Stimulated activated naive CD8-positive, alpha-beta T cell treated with anti-CD3 and anti-CD28 coated beads, Interleukin-15, amount 100 ng/mL, for 72 hours (primary cell): ENCODE data around the gene STT3A.

ENCODE experiments used
- ATAC-seq: fragments of 150-1000 bp; cut with Tn5 transposase; 2 replicates; pipeline ENCODE4 v1.10.0; 2021; ENCODE audit warnings: mild to moderate bottlenecking, moderate library complexity
- DNase-seq, 2 donors: peaks; one replicate each; pipeline ENCODE4 v3.0.0; 2021 to 2022
- H3K27ac Mint-ChIP-seq, 2 donors: one replicate each; pipeline ENCODE4 v1.8.0; 2022; ENCODE audit warnings: mild to moderate bottlenecking in 2 of 2, mixed read lengths in 2 of 2, moderate library complexity in 2 of 2
- H3K27me3 Mint-ChIP-seq: one replicate; pipeline ENCODE4 v1.8.0; 2022; ENCODE audit warnings: mixed read lengths
- H3K4me1 Mint-ChIP-seq: one replicate; pipeline ENCODE4 v1.8.0; 2022; ENCODE audit warnings: mild to moderate bottlenecking, mixed read lengths
- H3K4me3 Mint-ChIP-seq, 2 donors: one replicate each; pipeline ENCODE4 v1.8.0; 2022; ENCODE audit warnings: mild to moderate bottlenecking in 2 of 2, mixed read lengths in 2 of 2, moderate library complexity in 1 of 2
- H3K9me3 Mint-ChIP-seq, 2 donors: one replicate each; pipeline ENCODE4 v1.8.0; 2022; ENCODE audit warnings: mixed read lengths in 2 of 2

The STT3A gene

DNA sequence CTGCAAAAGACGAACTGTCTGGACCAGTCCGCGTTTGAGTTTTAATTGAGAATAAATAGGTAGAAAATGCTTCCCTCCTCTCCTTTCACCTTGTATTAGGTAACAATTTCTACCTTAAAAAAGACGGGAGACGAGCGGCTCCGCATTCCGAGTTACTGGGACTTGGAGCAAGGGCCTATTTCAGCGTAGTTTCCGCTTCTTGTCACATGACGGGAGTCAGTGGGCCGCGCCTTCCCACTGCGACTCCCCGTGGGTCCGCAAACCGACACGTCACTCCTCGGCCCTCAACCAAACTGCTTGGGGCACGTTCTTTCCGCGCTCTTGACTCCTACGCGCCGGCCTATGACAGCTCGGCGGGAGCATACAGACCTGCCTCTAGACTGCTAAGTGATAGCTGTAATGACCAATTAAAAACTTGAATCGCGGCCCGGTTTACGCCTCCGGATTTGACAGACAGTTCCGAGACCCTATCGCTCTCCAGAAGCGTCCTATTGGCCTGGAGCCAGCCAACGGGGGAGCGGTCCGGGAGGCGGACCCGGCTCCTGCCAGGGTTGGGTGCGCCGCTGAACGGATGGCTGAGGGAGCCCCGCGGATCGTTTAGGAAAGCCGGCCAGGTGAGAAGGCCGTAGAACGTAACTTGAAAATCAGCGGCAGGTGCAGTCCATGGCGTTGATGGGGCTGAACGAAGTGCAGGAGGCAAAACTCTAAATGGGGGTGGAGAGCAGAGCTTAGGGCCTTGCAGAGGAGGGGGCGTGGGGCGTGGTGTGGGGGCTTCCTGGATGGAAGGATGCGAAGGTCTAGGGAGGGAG is at the start of gene STT3A:
STT3A (plus strand) TSS at position 548 of the 809 bp plus-strand sequence. CDS start 3,064 bp downstream, outside the sequence.
- no peaks in the 10 kb centered on the region for H3K27me3 Mint-ChIP-seq
- DNase-seq, result peak; percentile 98 to 99
- peak within 1 kb of the TSS; percentile 98 to 99 for H3K27ac Mint-ChIP-seq
- peak; percentile 98 for ATAC-seq
- no peaks in the 10 kb centered on the region for H3K9me3 Mint-ChIP-seq
- H3K4me1 Mint-ChIP-seq, result peaks cover 51% of the 10 kb centered on the region
- H3K4me3 Mint-ChIP-seq, result peak within 1 kb of the TSS; percentile 95

DNA sequence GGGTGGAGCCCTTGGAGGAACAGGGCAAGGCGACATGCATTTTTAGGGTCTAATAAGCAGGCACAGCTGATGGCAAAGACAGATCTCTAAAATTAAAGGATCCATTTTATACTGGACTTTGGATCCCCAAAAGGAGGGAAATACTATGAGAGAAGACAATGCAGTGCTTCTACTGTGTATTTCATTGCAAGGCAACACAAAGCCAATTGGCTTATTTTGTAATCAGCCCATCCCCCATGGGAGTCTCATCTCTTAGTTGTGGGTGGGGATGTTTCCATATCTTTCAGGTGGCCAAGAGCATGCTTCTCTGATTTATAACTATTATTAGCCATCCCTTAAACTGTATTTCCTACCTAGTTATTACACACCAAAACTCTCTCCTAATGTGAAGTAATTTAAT is 41.9 kb upstream of the STT3A start:
- no peaks in the 10 kb centered on the region for H3K4me1 Mint-ChIP-seq
- H3K27me3 Mint-ChIP-seq, result no peaks in the 10 kb centered on the region
- no peak overlapping the region for H3K27ac Mint-ChIP-seq
- H3K9me3 Mint-ChIP-seq, result peaks cover 34 to 51% of the 10 kb centered on the region in 2 donors
- H3K4me3 Mint-ChIP-seq, result no peak overlapping the region
- no peak for DNase-seq
- ATAC-seq, result no peak

DNA sequence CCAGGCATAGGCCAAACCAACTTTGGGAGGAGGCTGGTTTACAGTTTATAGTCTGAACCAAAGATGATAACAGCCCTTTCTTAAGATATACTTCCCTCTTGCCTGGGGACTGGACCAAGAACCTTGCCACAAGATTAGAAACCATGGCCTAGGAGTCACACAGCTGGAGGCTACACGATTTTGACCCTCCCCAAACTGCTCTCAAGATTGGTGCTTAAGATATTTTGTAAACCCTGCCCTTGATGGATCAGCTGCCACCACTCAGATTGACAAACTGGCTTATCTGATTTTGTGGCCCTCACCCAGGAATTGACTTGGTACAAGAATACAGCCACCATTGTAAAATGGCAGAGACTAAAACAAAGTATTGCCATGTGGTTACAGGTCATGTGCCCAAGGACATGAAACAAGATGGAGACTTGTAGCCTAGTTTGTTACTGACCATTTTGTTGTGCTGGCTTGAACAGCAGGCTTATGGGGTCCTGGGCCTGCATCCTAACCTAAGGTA is 40.8 kb upstream of the STT3A start:
- DNase-seq (no peak), ATAC-seq (no peak)
- H3K4me1 Mint-ChIP-seq, result no peaks in the 10 kb centered on the region
- no peak overlapping the region for H3K27ac Mint-ChIP-seq
- no peak overlapping the region for H3K4me3 Mint-ChIP-seq
- peaks cover 34 to 58% of the 10 kb centered on the region in 2 donors for H3K9me3 Mint-ChIP-seq
- no peaks in the 10 kb centered on the region for H3K27me3 Mint-ChIP-seq

DNA sequence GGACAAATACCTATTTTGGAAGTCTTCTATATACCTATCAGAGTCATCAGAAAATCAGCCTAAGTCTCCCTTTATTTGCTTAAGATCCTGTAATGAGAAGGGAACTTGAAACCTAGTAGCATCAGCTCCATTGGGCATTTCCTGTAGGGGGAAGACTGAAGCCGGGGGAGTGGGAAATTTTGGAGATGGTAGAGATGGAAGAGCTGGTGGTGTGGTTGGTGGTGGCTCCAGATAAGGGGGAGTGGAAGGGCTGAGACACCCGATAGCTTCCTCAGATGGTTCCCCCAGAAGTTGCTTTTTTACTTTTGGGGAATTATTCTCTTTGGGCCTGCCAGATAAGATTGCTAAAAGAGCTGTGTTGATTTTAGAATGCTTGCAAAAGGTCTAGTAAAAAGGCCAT is 39.7 kb upstream of the STT3A start:
- no peak for DNase-seq
- Mint-ChIP-seq H3K4me3 (no peak overlapping the region), H3K4me1 (no peaks in the 10 kb centered on the region), H3K9me3 (peaks cover 34 to 58% of the 10 kb centered on the region in 2 donors), H3K27ac (no peak overlapping the region), H3K27me3 (no peaks in the 10 kb centered on the region)
- no peak for ATAC-seq

GRCh38 chr11:125553357-125553756 is 39.3 kb upstream of the STT3A start:
- Mint-ChIP-seq H3K9me3 (peaks cover 34 to 58% of the 10 kb centered on the region in 2 donors), H3K27ac (no peak overlapping the region), H3K4me1 (no peaks in the 10 kb centered on the region), H3K4me3 (no peak overlapping the region), H3K27me3 (no peaks in the 10 kb centered on the region)
- no peak for DNase-seq
- ATAC-seq, result no peak

DNA sequence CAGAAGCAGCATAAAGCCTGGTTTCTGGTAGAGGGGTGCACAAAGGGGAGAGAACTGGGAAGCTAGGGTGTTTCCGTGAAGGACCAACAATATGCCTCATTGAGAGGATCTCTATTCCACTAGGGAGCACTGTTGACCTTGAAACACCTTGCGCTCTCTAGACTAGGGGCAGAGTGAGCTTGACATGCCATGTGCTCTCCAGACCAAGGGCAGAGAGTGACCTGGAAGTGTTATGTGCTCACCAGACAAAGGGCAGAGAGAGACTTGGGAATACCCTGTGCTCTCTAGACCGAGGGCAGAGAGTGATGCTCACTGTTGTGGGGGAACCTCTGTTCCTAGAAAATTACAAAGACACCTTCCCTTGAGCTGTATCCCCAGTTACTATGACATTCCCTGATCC is 38.6 kb upstream of the STT3A start:
- Mint-ChIP-seq H3K4me3 (no peak overlapping the region), H3K27ac (no peak overlapping the region), H3K9me3 (peaks cover 34 to 58% of the 10 kb centered on the region in 2 donors), H3K4me1 (no peaks in the 10 kb centered on the region), H3K27me3 (no peaks in the 10 kb centered on the region)
- ATAC-seq (no peak), DNase-seq (no peak)

DNA sequence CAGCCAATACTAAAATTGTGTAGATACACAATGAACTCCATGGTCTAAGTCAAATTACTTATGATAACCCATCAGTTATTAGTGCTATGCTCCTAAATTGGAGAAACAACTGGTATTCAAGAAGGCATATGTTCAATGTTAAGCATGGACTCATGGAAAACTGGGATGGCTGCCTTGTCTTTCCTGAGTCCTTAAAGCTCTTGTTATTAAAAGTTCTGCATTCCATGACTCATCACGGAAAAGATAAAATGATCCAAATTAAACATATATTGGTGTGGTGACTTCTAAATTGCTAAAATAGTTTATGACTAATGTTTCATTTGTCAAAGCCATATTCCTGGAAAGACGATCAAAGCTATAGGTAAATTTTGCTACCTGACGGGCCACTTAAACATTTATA is 32.8 kb upstream of the STT3A start:
- Mint-ChIP-seq H3K27ac (no peak overlapping the region), H3K4me3 (no peak overlapping the region), H3K4me1 (no peaks in the 10 kb centered on the region), H3K9me3 (peaks cover 0 to 16% of the 10 kb centered on the region in 2 donors), H3K27me3 (no peaks in the 10 kb centered on the region)
- DNase-seq (no peak), ATAC-seq (no peak)

- Mint-ChIP-seq H3K27me3 (no peaks in the 10 kb centered on the region), H3K9me3 (no peaks in the 10 kb centered on the region), H3K4me1 (peaks cover 6% of the 10 kb centered on the region), H3K27ac (no peak overlapping the region), H3K4me3 (no peak overlapping the region)
- ATAC-seq (no peak), DNase-seq (no peak)
Observed at GRCh38 chr11:125561924-125562323, 30.7 kb upstream of the STT3A start.

- Mint-ChIP-seq H3K4me3 (no peak overlapping the region), H3K27ac (no peak overlapping the region), H3K4me1 (peaks cover 6% of the 10 kb centered on the region), H3K27me3 (no peaks in the 10 kb centered on the region), H3K9me3 (no peaks in the 10 kb centered on the region)
- ATAC-seq (no peak), DNase-seq (no peak)
Observed at GRCh38 chr11:125562430-125562829, 30.2 kb upstream of the STT3A start.

- Mint-ChIP-seq H3K4me1 (peaks cover 6% of the 10 kb centered on the region), H3K27ac (no peak overlapping the region), H3K27me3 (no peaks in the 10 kb centered on the region), H3K9me3 (no peaks in the 10 kb centered on the region), H3K4me3 (no peak overlapping the region)
- ATAC-seq (no peak), DNase-seq (no peak)
Observed at GRCh38 chr11:125564357-125564756, 28.3 kb upstream of the STT3A start.

- H3K4me1 Mint-ChIP-seq, result peaks cover 19% of the 10 kb centered on the region
- H3K27me3 Mint-ChIP-seq, result no peaks in the 10 kb centered on the region
- H3K4me3 Mint-ChIP-seq, result no peak overlapping the region
- no peak overlapping the region for H3K27ac Mint-ChIP-seq
- DNase-seq, result no peak
- no peaks in the 10 kb centered on the region for H3K9me3 Mint-ChIP-seq
- ATAC-seq, result no peak
Observed at GRCh38 chr11:125566235-125566634, 26.4 kb upstream of the STT3A start.

- no peaks in the 10 kb centered on the region for H3K27me3 Mint-ChIP-seq
- no peaks in the 10 kb centered on the region for H3K9me3 Mint-ChIP-seq
- H3K27ac Mint-ChIP-seq, result peak within 1 kb of the TSS; percentile 95 to 97
- ATAC-seq, result peak; percentile 95
- H3K4me1 Mint-ChIP-seq, result peaks cover 27% of the 10 kb centered on the region
- peak within 1 kb of the TSS; percentile 95 to 96 for H3K4me3 Mint-ChIP-seq
- DNase-seq, result peak; percentile 88 to 91
Observed at GRCh38 chr11:125568970-125569914, 23.4 kb upstream of the STT3A start, which contains the start of gene EI24. Gene EI24, plus strand, starts transcription at chr11:125569477. Its CDS starts 3,051 bp downstream, at chr11:125572528.

DNA sequence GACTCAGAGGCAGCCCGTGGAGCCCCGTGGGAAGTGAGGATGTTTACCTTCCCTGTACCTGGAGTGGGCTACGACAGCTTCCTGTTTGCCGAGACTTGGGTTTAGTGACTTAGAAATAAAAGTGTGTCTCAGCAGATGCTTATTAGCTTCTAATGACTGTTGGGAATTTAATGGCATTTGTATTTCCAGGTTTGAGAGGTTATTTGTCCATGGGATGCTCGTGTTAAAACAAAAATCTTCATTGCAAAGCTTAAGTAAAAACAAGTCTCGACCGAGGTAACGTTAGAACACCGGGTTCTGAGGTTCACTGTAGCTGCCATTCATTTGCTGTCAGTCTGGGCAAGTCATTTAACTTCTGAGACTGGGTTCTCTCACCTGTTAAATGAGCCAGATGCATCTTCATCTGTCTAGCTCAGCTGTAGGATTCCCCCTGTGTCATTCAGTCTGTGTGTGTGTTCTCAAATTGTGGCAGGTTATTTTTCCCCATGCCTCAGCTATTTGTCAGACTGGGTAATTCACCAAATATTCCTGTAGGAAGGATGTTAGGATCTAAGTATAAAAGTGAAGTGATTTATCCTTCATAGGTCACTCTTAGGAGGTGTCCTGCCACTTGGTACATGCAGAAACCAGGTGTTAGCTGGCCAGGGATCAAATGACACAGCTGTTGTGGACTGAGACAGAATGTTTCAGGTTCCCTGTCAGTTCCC is 22.6 kb upstream of the STT3A start:
- DNase-seq, result peak; percentile 7 to 23
- ATAC-seq, result peak; percentile 68
- Mint-ChIP-seq H3K27ac (peak overlapping the region; percentile 93 to 97), H3K4me1 (peaks cover 27% of the 10 kb centered on the region), H3K4me3 (peak overlapping the region; percentile 85 to 96), H3K9me3 (no peaks in the 10 kb centered on the region), H3K27me3 (no peaks in the 10 kb centered on the region)

GRCh38 chr11:125570952-125571351 is 21.7 kb upstream of the STT3A start:
- H3K27ac Mint-ChIP-seq, result peak overlapping the region in 1 of 2 donors; percentile 97
- no peaks in the 10 kb centered on the region for H3K9me3 Mint-ChIP-seq
- H3K27me3 Mint-ChIP-seq, result no peaks in the 10 kb centered on the region
- no peak for ATAC-seq
- H3K4me1 Mint-ChIP-seq, result peaks cover 27% of the 10 kb centered on the region
- peak overlapping the region; percentile 85 to 96 for H3K4me3 Mint-ChIP-seq
- no peak for DNase-seq

GRCh38 chr11:125572916-125573315 is 19.7 kb upstream of the STT3A start:
- Mint-ChIP-seq H3K4me3 (no peak overlapping the region), H3K27me3 (no peaks in the 10 kb centered on the region), H3K4me1 (peaks cover 21% of the 10 kb centered on the region), H3K9me3 (no peaks in the 10 kb centered on the region), H3K27ac (no peak overlapping the region)
- ATAC-seq, result no peak
- DNase-seq, result no peak
